ENCODE data around the gene CUZD1. TPM values are rescaled to one million over a fixed set of nuclear protein-coding genes. Genes with fewer than 3 reads are reported as not detected.
A peak's percentile ranks its signal among the peaks of the same experiment; 100 is the strongest.

Gene CUZD1
- 0.43 and 0.74 TPM in 2 replicates for total RNA-seq (ENCODE audit: low replicate concordance)

GRCh38 chr10:122845783-122846332 lies at the start of gene CUZD1:
Gene CUZD1, minus strand, starts transcription at chr10:122845857. Its CDS starts 14 bp downstream, at chr10:122845843.
- Histone ChIP-seq H3K27me3 (no peaks in the 10 kb centered on the region), H3F3A (ENCODE audit: low read depth) (peaks cover 6% of the 10 kb centered on the region), H3K4me1 (peaks cover 9% of the 10 kb centered on the region), H3K9me3 (ENCODE audit: low read depth) (peaks cover 6% of the 10 kb centered on the region), H3K79me2 (ENCODE audit: low read depth) (no peaks in the 10 kb centered on the region), H3K36me3 (no peaks in the 10 kb centered on the region), H3K27ac (no peak within 1 kb of the TSS), H2AFZ (replicated peaks) (peak within 1 kb of the TSS; percentile 42), H3K9ac (no peak within 1 kb of the TSS), H3K4me3 (no peak within 1 kb of the TSS), H3K4me2 (peak within 1 kb of the TSS; percentile 42), H4K20me1 (ENCODE audit: low read depth) (no peaks in the 10 kb centered on the region)
- peaks cover 2% of the 10 kb centered on the region for H3K4me1 Mint-ChIP-seq
- peak; percentile 25 for DNase-seq (ENCODE audit: low spot score)
- H3K27ac Mint-ChIP-seq, result no peak within 1 kb of the TSS
- no peaks in the 10 kb centered on the region for H3K27me3 Mint-ChIP-seq (ENCODE audit: insufficient read depth, low read depth)
- H3K36me3 Mint-ChIP-seq, result no peaks in the 10 kb centered on the region
- no peak for TF ChIP-seq EZH2phosphoT487 (IDR thresholded peaks at IDR 0.05)
- TF ChIP-seq EZH2 (IDR thresholded peaks at IDR 0.05), result no peak
- no peak for TF ChIP-seq CTCF (IDR thresholded peaks at IDR 0.05)
- H3K4me3 Mint-ChIP-seq, result no peak within 1 kb of the TSS
- no peaks in the 10 kb centered on the region for H3K9me3 Mint-ChIP-seq

- TF ChIP-seq EZH2 (IDR thresholded peaks at IDR 0.05), result no peak
- TF ChIP-seq EZH2phosphoT487 (IDR thresholded peaks at IDR 0.05), result no peak
- no peak for TF ChIP-seq CTCF (IDR thresholded peaks at IDR 0.05)
- DNase-seq (ENCODE audit: low spot score), result no peak
These were observed 48.7 kb upstream of the CUZD1 start for GRCh38 chr10:122894261-122894944.

GRCh38 chr10:122884166-122884565 lies 38.5 kb upstream of the CUZD1 start:
- Histone ChIP-seq H3K4me1 (no peaks in the 10 kb centered on the region), H3F3A (ENCODE audit: low read depth) (no peaks in the 10 kb centered on the region), H3K79me2 (ENCODE audit: low read depth) (no peaks in the 10 kb centered on the region), H3K4me2 (no peak overlapping the region), H3K4me3 (no peak overlapping the region), H3K9ac (no peak overlapping the region), H3K9me3 (ENCODE audit: low read depth) (no peaks in the 10 kb centered on the region), H3K27ac (no peak overlapping the region), H3K36me3 (no peaks in the 10 kb centered on the region), H3K27me3 (no peaks in the 10 kb centered on the region), H4K20me1 (ENCODE audit: low read depth) (no peaks in the 10 kb centered on the region), H2AFZ (replicated peaks) (no peak overlapping the region)
- Mint-ChIP-seq H3K4me1 (no peaks in the 10 kb centered on the region), H3K36me3 (no peaks in the 10 kb centered on the region), H3K27me3 (ENCODE audit: insufficient read depth, low read depth) (no peaks in the 10 kb centered on the region), H3K9me3 (no peaks in the 10 kb centered on the region), H3K4me3 (no peak overlapping the region), H3K27ac (no peak overlapping the region)
- TF ChIP-seq CTCF (IDR thresholded peaks at IDR 0.05), result no peak
- TF ChIP-seq EZH2 (IDR thresholded peaks at IDR 0.05), result no peak
- TF ChIP-seq EZH2phosphoT487 (IDR thresholded peaks at IDR 0.05), result no peak
- DNase-seq (ENCODE audit: low spot score), result no peak

More at GRCh38 chr10:122894261-122894944, 48.7 kb upstream of the CUZD1 start:
- H3K4me1 ChIP-seq, result no peaks in the 10 kb centered on the region
- no peaks in the 10 kb centered on the region for H3F3A ChIP-seq (ENCODE audit: low read depth)
- no peaks in the 10 kb centered on the region for H3K9me3 ChIP-seq (ENCODE audit: low read depth)
- H2AFZ ChIP-seq (replicated peaks), result no peak overlapping the region
- Mint-ChIP-seq H3K4me1 (no peaks in the 10 kb centered on the region), H3K27ac (no peak overlapping the region), H3K27me3 (ENCODE audit: insufficient read depth, low read depth) (no peaks in the 10 kb centered on the region), H3K9me3 (no peaks in the 10 kb centered on the region), H3K4me3 (no peak overlapping the region), H3K36me3 (no peaks in the 10 kb centered on the region)
- no peak overlapping the region for H3K27ac ChIP-seq
- H3K79me2 ChIP-seq (ENCODE audit: low read depth), result no peaks in the 10 kb centered on the region
- no peaks in the 10 kb centered on the region for H4K20me1 ChIP-seq (ENCODE audit: low read depth)
- no peak overlapping the region for H3K4me3 ChIP-seq
- H3K4me2 ChIP-seq, result no peak overlapping the region
- no peaks in the 10 kb centered on the region for H3K27me3 ChIP-seq
- no peaks in the 10 kb centered on the region for H3K36me3 ChIP-seq
- no peak overlapping the region for H3K9ac ChIP-seq
